GM19463 (cell line): Measurements from ENCODE around the gene MDGA2.
A peak's percentile ranks its signal among the peaks of the same experiment; 100 is the strongest.
"Not testable (repeated sequence)": the region's sequence is repeated elsewhere in the genome, so short reads cannot be mapped to it uniquely, and the experiment has no call there.

Experiments used
- ATAC-seq: cut with Tn5 transposase; IDR thresholded peaks from one replicate; pipeline ENCODE4 v1.9.1; 2021; ENCODE audit warnings: mild to moderate bottlenecking, moderate library complexity; ENCODE audit not compliant: unreplicated experiment

The MDGA2 gene

DNA sequence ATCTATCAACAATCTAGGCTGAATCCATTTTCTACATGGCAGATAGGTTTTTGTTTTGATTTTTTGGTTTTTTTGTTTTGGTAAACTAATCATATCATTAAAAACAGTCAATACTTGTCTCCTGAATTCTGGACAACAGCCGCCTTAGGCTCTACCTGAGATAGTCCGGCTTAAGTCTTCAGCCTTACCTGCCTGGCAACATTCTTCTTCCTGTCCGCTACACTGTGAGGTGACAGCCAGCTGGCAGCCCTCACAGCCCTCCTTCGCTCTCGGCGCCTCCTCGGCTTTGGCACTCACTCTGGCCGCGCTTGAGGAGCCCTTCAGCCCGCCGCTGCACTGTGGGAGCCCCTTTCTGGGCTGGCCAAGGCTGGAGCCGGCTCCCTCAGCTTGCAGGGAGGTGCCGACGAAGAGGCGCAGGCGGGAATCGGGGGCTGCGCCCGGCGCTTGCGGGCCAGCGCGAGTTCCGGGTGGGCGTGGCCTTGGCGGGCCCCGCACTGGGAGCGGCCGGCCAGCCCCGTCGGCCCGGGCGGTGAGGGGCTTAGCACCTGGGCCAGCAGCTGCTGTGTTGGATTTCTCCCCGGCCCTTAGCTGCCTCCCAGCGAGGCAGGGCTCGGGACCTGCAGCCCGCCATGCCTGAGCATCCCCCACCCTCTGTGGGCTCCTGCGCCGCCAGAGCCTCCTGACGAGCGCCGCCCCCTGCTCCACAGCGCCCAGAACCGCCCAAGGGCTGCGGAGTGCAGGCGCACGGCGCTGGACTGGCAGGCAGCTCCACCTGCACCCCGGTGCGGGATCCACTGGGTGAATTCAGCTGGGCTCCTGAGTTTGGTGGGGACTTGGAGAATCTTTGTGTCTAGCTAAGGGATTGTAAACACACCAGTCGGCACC is 49.0 kb downstream of the MDGA2 start:
- no peak for ATAC-seq

DNA sequence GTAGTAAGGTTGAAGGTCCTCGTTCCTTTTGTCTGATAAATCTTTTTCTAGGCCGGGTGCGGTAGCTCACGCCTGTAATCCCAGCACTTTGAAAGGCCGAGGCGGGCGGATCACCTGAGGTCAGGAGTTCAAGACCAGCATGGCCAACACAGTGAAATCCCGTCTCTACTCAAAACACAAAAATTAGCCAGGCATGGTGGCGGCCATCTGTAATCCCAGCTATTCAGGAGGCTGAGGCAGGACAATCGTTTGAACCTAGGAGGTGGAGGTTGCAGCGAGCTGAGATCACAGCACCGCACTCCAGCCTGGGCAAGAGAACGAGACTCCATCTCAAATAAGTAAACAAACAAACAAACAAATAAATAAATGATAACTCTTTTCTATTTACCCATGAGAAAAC is 51.3 kb downstream of the MDGA2 start:
- not testable (repeated sequence) for ATAC-seq

DNA sequence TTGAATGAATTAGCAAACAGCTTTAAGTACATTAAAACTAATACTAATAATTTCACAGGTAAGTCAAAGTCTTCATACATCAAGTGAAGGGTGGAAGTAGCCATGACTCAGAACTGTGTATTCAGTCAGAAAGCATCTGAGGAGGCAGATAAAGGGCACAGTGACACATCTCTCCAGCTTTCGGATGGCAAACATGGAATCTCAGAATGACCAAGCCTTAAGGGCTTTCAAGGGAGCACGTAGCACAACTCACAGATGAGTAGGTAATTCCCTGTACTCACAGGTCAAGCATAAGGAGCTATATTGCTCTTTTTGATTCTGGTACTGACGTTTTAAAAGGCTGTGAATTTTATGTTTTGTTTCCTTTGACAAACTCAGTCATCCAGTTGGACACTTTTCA is 56.0 kb downstream of the MDGA2 start:
- ATAC-seq: peak; percentile 69

DNA sequence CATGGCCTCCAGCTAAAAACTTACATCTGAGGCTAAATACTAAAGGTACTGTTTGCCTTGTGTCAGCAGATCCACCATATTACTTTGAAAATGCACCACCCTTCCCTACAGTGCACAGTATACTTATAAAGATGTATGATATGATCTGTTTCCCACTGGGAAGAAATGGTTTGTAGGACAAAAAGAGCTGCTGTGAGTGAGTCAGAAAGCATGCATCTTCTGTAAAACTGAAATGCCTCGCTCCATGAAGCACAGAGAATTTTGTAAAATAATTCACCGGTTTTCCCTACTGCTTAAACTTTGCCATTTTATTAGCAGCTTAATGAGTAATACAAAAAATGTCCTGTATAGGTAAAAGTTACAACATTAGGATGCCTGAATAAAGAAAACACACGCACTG is 68.8 kb downstream of the MDGA2 start:
- ATAC-seq: no peak

DNA sequence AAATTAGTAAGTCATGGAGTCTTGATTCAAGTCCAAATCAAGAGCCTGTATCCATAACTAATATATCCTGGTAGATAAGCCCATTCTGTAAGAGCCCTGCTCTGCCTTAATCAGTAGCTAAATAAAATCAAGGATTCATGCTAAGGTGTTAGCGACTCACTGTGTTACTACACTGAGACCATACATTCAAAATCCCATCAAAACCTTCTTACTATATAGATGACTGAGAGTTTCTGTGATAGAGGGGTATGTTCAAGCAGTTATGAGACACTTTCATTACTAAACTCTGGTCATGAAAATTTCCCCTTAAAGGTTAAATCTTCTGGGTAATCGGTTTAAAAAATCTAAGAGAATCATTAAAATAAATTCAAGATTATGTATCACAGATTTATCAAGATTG is 78.5 kb downstream of the MDGA2 start:
- ATAC-seq: no peak

DNA sequence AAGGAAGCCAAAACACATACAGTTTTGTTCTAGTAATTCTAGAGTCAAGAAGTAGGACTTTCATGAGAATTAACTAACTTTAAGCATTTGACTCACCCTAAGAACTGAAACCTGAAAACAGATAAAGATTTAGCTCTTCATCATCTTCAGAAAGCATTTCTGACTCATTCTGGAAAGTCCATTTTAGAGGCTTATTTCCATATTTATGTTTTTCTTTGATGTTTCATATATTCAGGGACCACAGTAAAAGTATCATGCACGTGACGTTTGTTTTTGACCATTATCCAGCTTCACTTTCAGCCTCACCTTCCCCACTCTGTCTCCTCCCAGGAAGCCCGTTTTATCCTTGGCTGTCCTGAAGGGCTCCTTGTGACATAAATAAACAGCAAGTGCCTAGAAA is 79.2 kb downstream of the MDGA2 start:
- peak; percentile 79 for ATAC-seq

DNA sequence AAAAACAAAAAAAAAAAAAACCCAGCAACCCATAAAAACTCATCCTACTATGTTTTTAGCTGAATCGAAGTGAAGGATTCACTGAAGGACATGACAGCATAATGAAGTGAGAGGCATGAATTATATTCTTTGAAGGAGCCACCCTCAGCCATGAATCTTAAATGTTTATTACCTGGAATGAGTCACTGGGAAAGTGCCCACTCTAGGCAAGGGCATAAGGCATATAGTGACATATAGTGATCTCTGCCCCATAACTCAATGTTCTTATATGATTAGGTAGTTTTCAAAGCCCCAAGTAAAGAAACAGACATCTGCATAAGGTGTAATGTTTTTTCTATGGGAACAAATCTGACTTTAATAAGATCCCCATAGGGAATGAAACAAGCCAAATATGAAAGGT is 79.9 kb downstream of the MDGA2 start:
- no peak for ATAC-seq

DNA sequence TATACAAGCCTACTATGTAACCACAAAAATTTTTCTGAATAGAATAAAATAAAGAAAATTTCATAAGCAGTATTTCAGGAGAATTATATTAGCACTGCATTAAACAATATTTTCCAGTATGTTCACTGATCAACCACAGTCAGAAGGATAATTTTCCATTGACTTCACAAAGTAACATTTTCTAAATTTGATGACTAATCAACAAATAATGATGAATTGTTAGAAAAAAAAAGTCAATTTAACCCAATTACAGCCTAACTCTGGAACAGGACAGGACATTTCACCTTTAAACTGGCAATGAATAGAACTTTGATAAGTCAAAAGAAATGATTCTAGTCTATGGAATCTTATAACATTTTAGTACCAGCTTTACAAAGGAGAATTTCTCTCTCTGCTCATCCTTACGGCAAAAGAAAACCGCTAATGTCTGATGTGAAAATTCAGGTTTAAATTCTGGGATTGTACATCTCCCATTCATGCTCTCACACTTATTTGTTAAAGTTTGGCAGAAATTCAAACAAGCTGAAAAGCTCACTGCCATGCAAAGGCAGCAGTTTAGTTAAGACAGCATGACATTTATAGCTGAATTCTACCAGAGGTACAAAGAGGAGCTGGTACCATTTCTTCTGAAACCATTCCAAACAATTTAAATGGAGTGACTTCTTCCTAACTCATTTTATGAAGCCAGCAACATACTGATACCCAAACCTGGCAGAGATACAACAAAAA is 84.5 kb downstream of the MDGA2 start:
- no peak for ATAC-seq

DNA sequence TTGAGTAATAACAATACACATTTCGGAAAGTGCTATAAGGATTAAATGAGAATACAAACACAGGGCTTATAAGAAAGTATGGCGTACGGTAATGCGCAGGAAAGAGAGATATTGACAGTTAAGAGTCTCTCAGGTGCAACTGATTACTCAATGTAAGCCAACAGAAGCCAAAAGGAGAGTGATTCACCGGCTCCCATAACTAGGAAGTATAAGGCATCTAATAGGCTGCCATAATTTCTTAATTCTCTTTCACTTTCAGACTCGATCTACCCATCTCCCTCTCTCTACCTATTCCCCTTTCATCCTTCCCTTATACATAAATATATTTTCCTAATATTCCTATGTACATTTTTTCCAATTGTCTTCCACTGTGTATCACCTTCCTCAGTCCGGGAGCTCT is 90.0 kb downstream of the MDGA2 start:
- ATAC-seq: no peak

DNA sequence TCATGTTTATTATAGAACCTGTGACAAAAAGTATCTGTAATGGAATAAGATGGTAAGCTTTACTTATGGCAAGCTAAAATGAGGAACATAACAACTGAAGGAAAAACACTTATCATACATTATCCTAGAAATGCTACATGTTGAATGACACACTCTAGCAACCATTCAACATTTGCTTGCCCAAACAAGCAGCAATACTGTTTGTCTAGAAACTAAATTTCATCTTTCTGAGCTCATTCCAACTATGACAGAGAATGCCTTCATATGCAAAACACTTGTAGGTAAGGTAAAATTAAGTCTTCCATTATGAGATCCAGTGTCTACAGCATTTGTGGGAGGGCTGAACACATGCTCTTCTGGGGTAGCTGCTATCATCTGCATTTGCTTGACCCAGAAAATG is 108.1 kb downstream of the MDGA2 start:
- ATAC-seq: no peak

DNA sequence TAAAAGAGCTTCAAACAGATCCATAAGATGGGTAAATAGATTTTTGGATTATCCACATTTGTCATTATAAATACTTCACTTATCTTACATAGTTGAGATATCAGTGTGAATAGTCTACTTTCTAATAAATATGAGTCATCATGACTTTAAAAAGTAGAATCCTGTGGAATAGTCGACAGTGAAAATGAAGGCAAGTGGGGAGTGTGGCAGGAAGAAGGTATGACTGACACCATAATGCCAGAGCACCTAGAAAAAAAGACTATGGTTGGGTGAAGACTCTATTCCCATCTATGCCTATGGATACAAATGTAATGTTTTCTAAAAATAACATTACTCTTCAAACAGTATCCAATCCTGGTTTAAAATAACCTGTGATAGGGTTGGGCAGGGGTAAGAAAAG is 117.5 kb downstream of the MDGA2 start:
- ATAC-seq: no peak

DNA sequence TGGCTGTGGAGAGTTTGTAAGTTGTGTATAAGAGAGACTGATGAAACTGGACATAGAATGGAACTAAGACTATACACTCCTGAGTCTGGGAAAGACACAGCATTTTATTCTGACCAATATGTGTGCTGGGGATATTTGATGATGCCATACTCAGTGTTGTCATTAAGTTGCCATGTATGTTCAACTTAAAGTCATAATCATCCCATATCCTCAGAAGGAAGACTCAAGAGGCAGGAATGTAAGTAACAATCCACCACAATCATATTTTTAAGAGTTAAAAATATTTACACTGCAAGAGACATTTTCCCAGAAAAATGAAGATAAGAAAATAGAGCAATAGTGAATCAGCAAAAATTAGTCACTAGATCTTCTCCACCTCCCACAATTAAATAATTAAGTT is 120.1 kb downstream of the MDGA2 start:
- no peak for ATAC-seq

DNA sequence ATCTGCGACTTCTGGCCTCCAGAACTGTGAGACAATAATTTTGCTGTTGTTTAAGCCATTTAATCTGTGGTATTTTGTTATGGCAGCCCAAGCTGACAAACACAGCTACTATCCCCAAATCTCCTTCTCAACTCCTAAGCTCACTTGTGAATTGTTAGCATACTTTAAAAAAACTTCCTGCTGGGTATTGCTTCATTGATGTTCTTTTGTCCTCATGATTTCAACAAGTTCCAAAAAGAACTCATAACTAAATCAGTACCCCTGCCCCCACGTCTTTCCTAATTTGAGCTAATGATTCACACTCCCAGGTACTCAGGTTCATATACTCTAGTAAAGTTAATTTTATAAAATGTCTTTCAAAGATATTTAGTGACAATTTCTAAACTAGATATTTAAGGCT is 125.5 kb downstream of the MDGA2 start:
- ATAC-seq: no peak

DNA sequence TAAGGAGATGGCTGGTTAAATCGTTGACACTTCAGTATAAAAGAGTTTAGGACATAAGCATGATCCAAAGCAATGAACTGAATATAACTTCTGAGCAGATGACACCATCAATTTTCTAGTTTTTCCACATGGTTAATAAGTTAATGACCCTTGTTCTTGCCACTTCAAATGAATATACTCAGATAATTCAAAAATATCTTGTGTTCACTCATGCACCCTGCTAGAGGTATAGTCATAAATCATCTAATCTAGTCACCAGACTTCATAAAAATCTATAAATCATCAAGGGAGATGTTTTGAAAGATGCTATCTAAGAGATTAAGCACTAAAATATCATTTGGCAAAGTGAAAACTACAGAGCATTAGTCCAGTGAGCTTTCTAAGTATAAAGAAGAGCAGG is 131.9 kb downstream of the MDGA2 start:
- no peak for ATAC-seq

DNA sequence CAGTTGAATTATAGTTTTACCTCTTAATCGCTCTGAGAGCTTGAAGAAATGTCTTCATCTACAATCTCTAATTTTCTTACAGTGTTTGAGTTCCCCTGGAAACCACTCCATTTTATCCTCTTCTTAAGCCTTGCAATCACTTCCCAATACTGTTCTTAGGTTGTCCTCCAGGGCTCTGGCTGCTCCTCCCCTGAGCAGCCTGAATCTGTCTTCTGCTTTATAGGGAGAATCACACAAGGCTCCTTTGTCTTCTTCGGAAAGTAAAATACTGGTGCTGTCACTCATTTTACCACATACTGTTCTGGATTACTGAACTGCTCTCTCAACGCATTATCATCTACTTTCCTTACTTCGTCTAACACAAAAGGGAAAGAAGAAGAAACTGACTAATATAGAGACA is 133.7 kb downstream of the MDGA2 start:
- no peak for ATAC-seq

DNA sequence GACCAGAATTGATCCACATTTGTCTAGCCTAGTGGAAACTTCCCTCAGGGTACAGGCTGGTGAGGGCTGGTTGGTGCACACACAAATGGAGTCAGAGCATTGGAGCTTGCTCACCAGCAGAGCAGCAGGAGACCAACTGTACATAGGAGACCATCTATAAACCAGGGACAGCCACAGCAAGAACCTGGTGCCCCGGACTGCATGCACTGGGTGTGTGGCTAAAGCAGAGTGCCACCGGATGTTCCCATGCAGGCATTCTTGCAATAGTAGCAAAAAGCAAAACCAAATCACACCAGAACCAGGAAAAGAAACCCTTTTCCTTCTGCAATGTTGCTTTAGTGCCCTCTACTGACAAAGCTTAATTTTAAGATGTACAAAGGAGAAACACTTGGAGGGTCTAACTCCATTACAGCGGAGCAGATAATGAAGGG is 136.4 kb downstream of the MDGA2 start:
- ATAC-seq: peak; percentile 51

DNA sequence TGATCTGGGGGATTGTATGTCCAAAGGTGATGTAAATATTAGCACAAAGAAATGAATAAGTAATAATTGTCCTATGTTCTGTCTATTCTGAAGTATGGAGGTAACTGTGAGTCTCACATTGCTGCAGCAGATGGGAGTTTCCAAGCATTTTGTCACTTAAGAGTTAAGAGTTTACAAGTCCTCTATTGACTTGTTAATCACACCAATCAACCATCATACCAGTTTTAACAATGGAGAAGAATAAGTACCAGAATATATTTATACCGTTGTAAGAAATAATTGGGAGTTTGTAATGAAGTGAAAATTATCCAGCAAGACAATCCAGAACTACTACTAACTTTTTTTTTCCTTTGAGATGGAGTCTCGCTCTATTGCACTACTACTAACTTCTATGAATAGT is 139.1 kb downstream of the MDGA2 start:
- no peak for ATAC-seq

DNA sequence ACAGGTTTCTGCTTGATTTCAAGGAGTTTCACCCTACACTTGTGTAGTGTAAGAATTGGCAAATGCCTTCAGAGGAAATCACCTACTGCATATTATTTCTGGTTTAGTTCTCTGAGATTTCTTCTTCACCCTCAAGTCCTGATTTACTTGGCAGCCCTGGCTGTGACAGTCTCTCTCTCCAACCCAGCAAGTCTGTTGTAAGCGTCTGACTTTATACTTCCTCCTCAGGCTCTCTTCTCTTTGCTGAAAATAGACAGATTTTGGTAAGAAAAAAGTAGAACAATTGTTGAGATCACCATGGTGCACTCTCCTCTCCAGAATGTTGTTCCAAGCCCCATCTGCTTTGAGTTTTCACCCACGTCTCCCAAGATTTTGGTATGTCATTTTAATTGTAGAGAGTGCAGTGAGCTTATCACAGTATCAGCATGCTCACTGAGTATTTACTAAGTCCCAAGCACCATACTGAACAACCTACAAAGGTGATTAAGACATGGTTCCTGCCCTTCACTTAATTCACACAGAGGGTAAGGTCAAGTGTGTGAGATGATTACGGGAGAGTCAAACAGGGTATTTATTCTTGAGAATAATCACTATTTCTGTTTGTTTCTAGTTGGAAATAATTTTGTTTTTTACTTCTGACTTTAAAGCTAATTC is 148.7 kb downstream of the MDGA2 start:
- ATAC-seq: no peak

DNA sequence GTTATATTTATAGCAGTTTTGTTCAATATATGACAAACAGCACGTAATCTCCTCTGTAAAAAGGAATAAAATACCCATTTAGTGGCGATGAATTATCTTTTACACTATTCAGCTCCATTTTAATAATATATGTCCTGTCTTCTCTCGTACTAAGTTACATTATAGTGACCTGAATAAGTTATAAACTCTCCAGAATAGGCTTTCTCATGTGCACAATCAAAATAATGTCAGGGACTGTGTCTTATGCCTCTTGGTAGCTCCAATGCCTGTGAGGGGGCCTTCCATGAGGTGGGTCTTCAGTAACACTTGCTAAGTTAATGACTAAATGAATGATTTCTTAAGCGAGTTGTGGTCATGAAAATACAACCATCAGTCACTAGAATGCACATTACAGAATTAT is 150.9 kb downstream of the MDGA2 start:
- ATAC-seq: no peak

DNA sequence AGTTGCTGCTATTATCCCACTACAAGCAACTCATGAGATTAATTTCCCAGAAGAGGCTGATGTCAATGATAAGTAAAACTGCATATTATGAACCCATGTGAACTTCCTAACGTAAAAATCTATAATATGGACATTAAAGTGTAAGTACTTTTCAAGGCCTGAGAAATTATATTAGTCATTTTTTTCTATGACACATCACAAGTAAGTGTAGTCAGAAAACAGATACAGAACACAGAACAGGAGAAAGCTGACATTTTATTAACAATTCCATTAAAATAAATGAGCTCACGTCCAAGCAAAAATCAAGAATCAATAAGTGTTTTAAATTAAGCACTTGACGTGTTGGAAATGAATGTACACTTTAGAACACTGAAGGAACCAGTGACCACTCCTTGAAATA is 155.0 kb downstream of the MDGA2 start:
- ATAC-seq: no peak

DNA sequence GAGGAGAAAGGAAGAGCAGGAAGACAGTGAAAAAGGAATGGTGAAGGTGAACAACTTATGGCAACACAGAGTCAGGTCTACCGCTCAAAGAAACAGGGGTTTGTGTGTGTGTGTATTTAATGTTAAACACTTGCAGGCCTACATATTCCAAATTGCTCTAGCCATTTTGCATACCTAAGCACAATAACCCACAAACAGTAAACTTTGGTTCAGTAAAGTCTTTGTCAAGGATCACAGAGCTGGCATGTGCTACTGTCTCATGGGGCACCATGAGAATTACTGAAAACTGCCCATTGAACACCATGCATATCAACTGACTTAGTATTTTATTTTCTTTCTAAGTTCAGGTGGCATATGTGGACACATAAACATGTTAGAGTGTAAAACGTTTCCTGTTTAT is 163.6 kb downstream of the MDGA2 start:
- ATAC-seq: no peak

DNA sequence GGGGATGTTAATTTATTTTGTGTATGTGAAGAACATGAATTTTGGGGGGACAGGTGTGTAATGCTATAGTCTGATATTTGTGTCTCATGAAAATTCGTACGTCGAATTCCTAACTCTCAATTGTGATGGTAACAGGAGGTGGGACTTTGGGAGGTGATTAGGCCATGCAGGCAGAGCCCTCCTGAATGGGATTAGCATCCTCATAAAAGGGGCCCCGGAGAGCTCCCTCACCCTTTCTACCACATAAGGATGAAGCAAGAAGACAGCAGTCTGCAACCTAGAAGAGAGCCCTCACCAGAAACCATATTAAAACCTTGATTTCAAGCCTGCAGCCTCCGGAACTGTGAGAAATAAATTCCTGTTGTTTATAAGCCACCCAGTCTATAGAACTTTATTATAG is 165.4 kb downstream of the MDGA2 start:
- ATAC-seq: no peak
